ENCODE results near the gene SIRT4.

The SIRT4 gene

DNA sequence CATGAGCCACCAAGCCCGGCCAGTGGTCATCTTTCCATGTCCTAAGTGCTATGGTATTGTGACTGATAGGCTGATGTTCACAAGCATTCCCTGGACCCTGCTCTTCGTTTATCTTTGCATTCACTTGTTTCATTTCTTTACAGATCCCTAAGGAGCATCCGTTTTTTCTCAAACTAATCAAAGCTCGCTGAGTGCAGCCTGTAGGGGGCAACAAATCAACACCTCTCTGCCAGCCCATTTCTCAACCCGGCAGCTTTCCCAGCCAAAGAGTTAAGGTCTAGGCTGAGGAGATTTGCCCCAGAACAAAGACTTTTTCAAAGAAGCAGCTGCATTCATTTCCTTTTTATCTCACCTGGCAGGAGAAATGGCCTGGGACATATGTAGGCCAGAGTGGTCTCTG, 12.1 kb downstream of the SIRT4 start:
- H3K4me3 ChIP-seq: no peak overlapping the region
- TF ChIP-seq CTCF (IDR thresholded peaks at IDR 0.05): no peak
- no peak overlapping the region for H3K27ac ChIP-seq
- DNase-seq (ENCODE audit: low spot score): no peak

DNA sequence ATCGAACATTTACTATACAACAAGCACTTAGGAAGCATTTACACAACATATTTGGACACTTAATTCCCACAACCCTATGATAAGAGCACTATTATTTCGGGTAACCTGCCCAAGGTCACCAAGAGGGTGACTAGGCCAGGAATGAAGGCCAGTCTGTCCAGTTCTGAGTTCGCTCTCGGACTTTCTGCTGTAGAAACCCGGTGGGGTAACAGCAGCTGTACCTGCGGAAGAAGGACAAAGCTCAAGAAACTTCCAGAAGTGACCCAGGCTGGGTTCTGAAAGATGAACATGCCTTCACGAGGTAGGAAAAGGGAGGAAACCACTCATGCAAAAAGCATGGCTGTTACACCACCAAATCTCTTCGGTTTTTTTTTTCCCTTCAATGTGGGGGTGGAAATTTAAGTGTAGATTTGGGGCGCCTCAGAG, 14.7 kb downstream of the SIRT4 start:
- H3K27ac ChIP-seq: peak overlapping the region; percentile 65 to 86
- no peak for DNase-seq (ENCODE audit: low spot score)
- H3K4me3 ChIP-seq: peak overlapping the region; percentile 85
- no peak for TF ChIP-seq CTCF (IDR thresholded peaks at IDR 0.05)

GRCh38 chr12:120317224-120318105, 15.3 kb downstream of the SIRT4 start:
- DNase-seq (ENCODE audit: low spot score): peak; percentile 99
- peak; percentile 34 for TF ChIP-seq CTCF (IDR thresholded peaks at IDR 0.05)
- H3K4me3 ChIP-seq: peak overlapping the region; percentile 85
- peak overlapping the region; percentile 65 to 86 for H3K27ac ChIP-seq

DNA sequence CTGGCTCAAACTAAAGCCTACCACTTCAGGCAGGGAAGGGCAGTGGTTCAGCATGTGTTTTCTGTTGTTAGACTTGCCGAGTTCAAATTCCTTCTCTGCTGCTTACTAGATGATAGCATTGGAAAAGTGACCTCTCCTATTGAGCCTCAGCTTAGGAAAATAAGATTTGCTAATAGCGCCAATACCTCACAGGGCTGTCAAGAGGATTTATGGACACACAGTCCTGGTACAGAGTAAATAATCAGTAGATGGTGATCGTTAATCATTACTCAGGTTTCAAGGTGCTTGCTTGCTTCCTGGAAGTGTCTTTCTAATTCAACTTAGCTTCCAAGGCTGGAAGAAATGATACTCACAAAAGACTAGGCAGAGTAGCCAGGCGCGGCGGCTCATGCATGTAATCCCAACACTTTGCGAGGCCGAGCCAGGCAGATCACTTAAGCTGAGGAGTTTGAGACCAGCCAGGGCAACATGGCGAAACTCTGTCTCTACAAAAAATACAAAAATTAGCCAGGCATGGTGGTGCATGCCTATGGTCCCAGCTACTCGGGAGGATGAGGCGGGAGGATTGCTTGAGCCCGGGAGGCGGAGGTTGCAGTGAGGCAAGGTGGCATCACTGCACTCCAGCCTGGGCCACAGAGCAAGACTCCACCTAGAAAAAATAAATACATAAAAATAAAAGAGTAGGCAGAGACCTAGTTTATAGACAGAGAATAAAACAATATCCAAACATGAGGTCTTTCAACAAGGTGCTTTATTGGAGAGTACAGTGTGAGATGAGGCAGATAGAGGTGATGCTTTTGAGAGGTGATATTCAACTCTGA, 19.5 kb downstream of the SIRT4 start:
- Histone ChIP-seq H3K27ac (no peak overlapping the region), H3K4me3 (no peak overlapping the region)
- no peak for DNase-seq (ENCODE audit: low spot score)
- no peak for TF ChIP-seq CTCF (IDR thresholded peaks at IDR 0.05)

- Histone ChIP-seq H3K27ac (no peak overlapping the region), H3K4me3 (no peak overlapping the region)
- DNase-seq (ENCODE audit: low spot score): no peak
- no peak for TF ChIP-seq CTCF (IDR thresholded peaks at IDR 0.05)
These were observed 21.7 kb downstream of the SIRT4 start for GRCh38 chr12:120323772-120324171.

DNA sequence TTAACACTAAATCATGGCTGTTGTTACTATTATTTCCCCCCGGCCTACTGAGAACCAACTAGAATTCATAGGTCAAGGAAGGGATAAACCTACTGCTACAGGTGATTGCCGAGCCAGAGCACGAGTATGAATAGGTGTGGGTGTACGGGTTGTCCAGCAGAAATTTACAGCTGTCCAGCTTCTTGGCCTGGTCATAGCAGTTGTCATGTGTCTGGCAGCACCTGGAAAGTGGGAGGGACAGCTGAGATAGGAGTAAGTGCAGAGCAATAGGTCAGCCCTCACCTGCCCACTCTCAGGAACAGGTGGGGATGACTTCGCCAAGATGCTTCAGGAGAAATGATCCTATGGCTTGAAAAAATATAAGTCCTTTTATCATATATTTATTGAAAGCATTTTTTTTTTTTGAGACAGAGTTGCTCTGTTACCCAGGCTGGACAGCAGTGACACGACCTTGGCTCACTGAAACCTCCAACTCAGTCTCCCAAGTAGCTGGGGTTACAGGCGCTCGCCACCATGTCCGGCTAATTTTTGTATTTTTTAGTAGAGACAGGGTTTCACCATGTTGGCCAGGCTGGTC, 22.8 kb downstream of the SIRT4 start:
- DNase-seq (ENCODE audit: low spot score): no peak
- TF ChIP-seq CTCF (IDR thresholded peaks at IDR 0.05): no peak
- no peak overlapping the region for H3K27ac ChIP-seq
- H3K4me3 ChIP-seq: no peak overlapping the region
